Pancreas (tissue), 10 donors: ENCODE data around the gene RBM3. TPM values are rescaled to one million over a fixed set of nuclear protein-coding genes. Genes with fewer than 3 reads are reported as not detected.

ENCODE experiments used
- ATAC-seq, 4 donors: fragments of 200-7000 bp; cut with Tn5 transposase; one replicate each; pipeline versions ENCODE4 v1.8.0 to v1.9.1; 2020; ENCODE audit warnings: mild to moderate bottlenecking in 4 of 4, moderate library complexity in 4 of 4
- DNase-seq, 6 donors: peaks; one replicate each; pipeline ENCODE4 v3.0.0-alpha.2; 2020
- FAIRE-seq: peaks from 2 replicates; lab custom pipeline; 2012; peaks lifted over from hg19 to GRCh38; lab: Jason Lieb, UNC
- H3K27ac ChIP-seq, 4 donors: fragments of 200-600 bp; sonication (generic); 1 replicate in 3 of 4; 2 replicates in 1 of 4; pipeline versions ENCODE4 v1.5.0 to v1.8.0; 2020
- H3K27me3 ChIP-seq, 4 donors: fragments of 200-600 bp; one replicate each; pipeline ENCODE4 v1.8.0; 2021
- H3K36me3 ChIP-seq, 3 donors: fragments of 200-600 bp; sonication (generic) in 1 of 3; one replicate each; pipeline versions ENCODE4 v1.5.0 to v1.8.0; 2020 to 2021
- H3K4me1 ChIP-seq, 3 donors: fragments of 200-600 bp; one replicate each; pipeline ENCODE4 v1.8.0; 2021
- H3K4me3 ChIP-seq, 4 donors: fragments of 200-600 bp; sonication (generic) in 2 of 4; one replicate each; pipeline versions ENCODE4 v1.5.0 to v1.8.0; 2020 to 2021
- H3K9me3 ChIP-seq, 4 donors: fragments of 200-600 bp; one replicate each; pipeline ENCODE4 v1.8.0; 2021
- CTCF ChIP-seq, 4 donors: fragments of 200-600 bp; sonication (generic) in 3 of 4; IDR thresholded peaks; one replicate each; pipeline versions ENCODE4 v1.5.0 to v1.8.0; 2021; ENCODE audit warnings: antibody characterized with exemption in 4 of 4
- whole genome bisulfite sequencing, 2 donors: extraction: QIAGEN DNeasy Blood & Tissue Kit; methylation state at CpG; one replicate each; pipeline ENCODE4 v1.1.7; 2013; 5-methylcytosine and 5-hydroxymethylcytosine counted together
- intact Hi-C, 3 donors: fragments of 100-400 bp; cut with DNase I; formaldehyde crosslinking; loops; one replicate each; pipeline versions ENCODE4 v1.11.1 to v1.14.2; 2022
- polyA plus RNA-seq, 2 donors: library from polyadenylated mRNA; stranded (reverse); fragments of 200-250 nt; gene quantifications; one replicate each; pipeline ENCODE4 v1.2.3, GENCODE V29; 2013
- total RNA-seq, 6 donors: library from RNA; stranded (reverse); fragmentation: NEBNext Ultra II Directional in 4 of 6; extraction: Animal tissue kit (Norgen Biotek cat#: 25700) in 4 of 6; gene quantifications; one replicate each; pipeline versions ENCODE4 v1.2.1 to v1.2.4, GENCODE V29; 2021 to 2023
- donor health status: healthy with polysubstance abuse.
- donor health status: DM: no; HTN: no; CAD: no; lungs with moderate emphysema.
- donor health status: DM: no; HTN: no; CAD: no.
- donor health status: control.
- donor health status: control.
- donor health status: Bipolar disorder and iron deficiency.
- donor health status: DM: yes; HTN: yes; CAD: no.
- donor health status: DM: no; HTN: no; CAD: no.
- donor health status: DM: no; HTN: no; CAD: no.
- donor health status: DM: yes; HTN: yes; CAD: no.

RBM3 gene
- total and polyA plus RNA-seq, 8 donors, result 42.0 to 314 (median 147) TPM

- DNase-seq, result no peak
- Histone ChIP-seq H3K4me3 (no peak overlapping the region), H3K27me3 (peaks cover 0 to 3% (median 0%) of the 10 kb centered on the region in 4 donors), H3K4me1 (no peaks in the 10 kb centered on the region), H3K27ac (no peak overlapping the region), H3K36me3 (no peaks in the 10 kb centered on the region), H3K9me3 (no peaks in the 10 kb centered on the region)
- FAIRE-seq, result no peak
- ATAC-seq, result no peak
- TF ChIP-seq CTCF (IDR thresholded peaks at IDR 0.05), result no peak
- intact Hi-C loops, result no loop called here
- WGBS, 2 donors, result 64 to 73% methylated on average over 5 of the region's 5 CpGs
These were observed 52.4 kb downstream of the RBM3 start for GRCh38 chrX:48626401-48627298.

Other genes with a start within 250 kb of the RBM3 start
- gene SSX3, start 217.8 kb upstream of the RBM3 start, total RNA-seq, result not detected
- gene SSX3, start 217.8 kb upstream of the RBM3 start, polyA plus RNA-seq, result not detected
- gene SSX4, start 190.9 kb upstream of the RBM3 start, total RNA-seq, result not detected
- gene SSX4, start 190.9 kb upstream of the RBM3 start, polyA plus RNA-seq, result not detected
- not detected for gene SSX4B, start 162.5 kb upstream of the RBM3 start, total RNA-seq
- not detected for gene SSX4B, start 162.5 kb upstream of the RBM3 start, polyA plus RNA-seq
- gene SLC38A5, start 104.2 kb upstream of the RBM3 start, total RNA-seq, result 100 to 1,000 TPM in 4 of 6 donors, 10 to 100 TPM in 2; 63.3 to 235 (median 140) TPM
- gene SLC38A5, start 104.2 kb upstream of the RBM3 start, polyA plus RNA-seq, result 100 to 1,000 TPM; 250 to 373 TPM
- 10 to 100 TPM; 14.8 to 24.0 (median 17.9) TPM for gene FTSJ1, start 98.3 kb upstream of the RBM3 start, total RNA-seq
- gene FTSJ1, start 98.3 kb upstream of the RBM3 start, polyA plus RNA-seq, result 10 to 100 TPM; 32.2 to 35.5 TPM
- gene PORCN, start 65.5 kb upstream of the RBM3 start, total RNA-seq, result 1 to 10 TPM; 2.9 to 4.0 (median 3.7) TPM
- gene PORCN, start 65.5 kb upstream of the RBM3 start, polyA plus RNA-seq, result 1 to 10 TPM; 7.5 to 8.5 TPM
- 10 to 100 TPM; 13.3 to 21.5 (median 19.8) TPM for gene EBP, start 52.7 kb upstream of the RBM3 start, total RNA-seq
- gene EBP, start 52.7 kb upstream of the RBM3 start, polyA plus RNA-seq, result 10 to 100 TPM; 38.1 to 43.4 TPM
- 1 to 10 TPM; 4.4 to 9.9 (median 5.5) TPM for gene TBC1D25, start 34.8 kb upstream of the RBM3 start, total RNA-seq
- 1 to 10 TPM; 5.0 to 6.9 TPM for gene TBC1D25, start 34.8 kb upstream of the RBM3 start, polyA plus RNA-seq
- gene WDR13, start 23.0 kb downstream of the RBM3 start, total RNA-seq, result 100 to 1,000 TPM; 107 to 213 (median 150) TPM
- gene WDR13, start 23.0 kb downstream of the RBM3 start, polyA plus RNA-seq, result 100 to 1,000 TPM; 422 to 552 TPM
- gene WAS, start 109.3 kb downstream of the RBM3 start, total RNA-seq, result 1 to 10 TPM in 3 of 6 donors, under 1 TPM in 3; 0.39 to 7.5 (median 1.9) TPM
- 1 to 10 TPM in 1 of 2 donors, under 1 TPM in 1; 0.92 to 1.1 TPM for gene WAS, start 109.3 kb downstream of the RBM3 start, polyA plus RNA-seq
- gene SUV39H1, start 122.2 kb downstream of the RBM3 start, total RNA-seq, result 1 to 10 TPM in 5 of 6 donors, under 1 TPM in 1; 0.88 to 2.6 (median 1.7) TPM
- gene SUV39H1, start 122.2 kb downstream of the RBM3 start, polyA plus RNA-seq, result 1 to 10 TPM; 1.9 to 2.8 TPM
- under 1 TPM in 2 of 6 donors, not detected in 4; 0.37 to 0.72 TPM for gene GLOD5, start 187.3 kb downstream of the RBM3 start, total RNA-seq
- under 1 TPM; 0.57 to 0.99 TPM for gene GLOD5, start 187.3 kb downstream of the RBM3 start, polyA plus RNA-seq
- under 1 TPM in 1 of 6 donors, not detected in 5; 0.19 TPM for gene GATA1, start 212.1 kb downstream of the RBM3 start, total RNA-seq
- gene GATA1, start 212.1 kb downstream of the RBM3 start, polyA plus RNA-seq, result under 1 TPM in 1 of 2 donors, not detected in 1; 0.12 TPM
- gene HDAC6, start 227.6 kb downstream of the RBM3 start, total RNA-seq, result 10 to 100 TPM; 24.9 to 58.4 (median 30.9) TPM
- gene HDAC6, start 227.6 kb downstream of the RBM3 start, polyA plus RNA-seq, result 100 to 1,000 TPM in 1 of 2 donors, 10 to 100 TPM in 1; 81.2 to 132 TPM